A673 (cell line): ENCODE measurements around the gene ZNF844. TPM values are rescaled to one million over a fixed set of nuclear protein-coding genes. Genes with fewer than 3 reads are reported as not detected.

Source experiments
- BruUV-seq: library from RNA; stranded (reverse); fragments of 400-500 nt; replicated peaks from 2 replicates; lab custom pipeline; 2021; lab: Mats Ljungman, UMichigan
- CTCF ChIA-PET: fragments of 300-600 bp; sonication (Branson Sonifier 250); formaldehyde crosslinking; loops from one replicate; lab custom pipeline; 2022; ENCODE audit warnings: antibody characterized with exemption; lab: Charles Lee
- POLR2A ChIA-PET: fragments of 300-600 bp; sonication (Branson Sonifier 250); formaldehyde crosslinking; loops from one replicate; lab custom pipeline; 2022; ENCODE audit warnings: antibody characterized with exemption; ENCODE audit not compliant: low non-redundant PET; lab: Charles Lee
- DNase-seq: peaks from one replicate; pipeline ENCODE4 v3.0.0-alpha.2; 2015; ENCODE audit warnings: low spot score
- H3K27ac ChIP-seq: fragments of 200-600 bp; sonication (generic); 2 replicates; pipeline ENCODE4 v1.5.1; 2016; ENCODE audit warnings: mixed run types, low read depth, mild to moderate bottlenecking, mixed read lengths, antibody characterized with exemption, low read length; ENCODE audit not compliant: poor library complexity, severe bottlenecking
- H3K27me3 ChIP-seq: fragments of 200-600 bp; sonication (generic); replicated peaks from 2 replicates; pipeline ENCODE4 v1.6.1; 2017; ENCODE audit warnings: mixed run types, low read depth, mild to moderate bottlenecking, mixed read lengths, antibody characterized with exemption, low read length; ENCODE audit not compliant: insufficient read depth, poor library complexity
- H3K36me3 ChIP-seq: fragments of 200-600 bp; sonication (generic); 2 replicates; pipeline ENCODE4 v1.6.1; 2016; ENCODE audit warnings: mixed run types, mild to moderate bottlenecking, mixed read lengths, antibody characterized with exemption, low read length; ENCODE audit not compliant: insufficient read depth, poor library complexity, severe bottlenecking
- H3K4me1 ChIP-seq: fragments of 200-600 bp; sonication (generic); 2 replicates; pipeline ENCODE4 v1.6.1; 2017; ENCODE audit warnings: mixed run types, mild to moderate bottlenecking, mixed read lengths, antibody characterized with exemption, low read length; ENCODE audit not compliant: insufficient read depth, poor library complexity, severe bottlenecking
- H3K4me3 ChIP-seq: fragments of 200-600 bp; sonication (generic); 2 replicates; pipeline ENCODE4 v1.5.1; 2016; ENCODE audit warnings: low read depth, mixed run types, mild to moderate bottlenecking, mixed read lengths, low read length; ENCODE audit not compliant: poor library complexity, severe bottlenecking
- H3K9me3 ChIP-seq: fragments of 200-600 bp; sonication (generic); 2 replicates; pipeline ENCODE4 v1.6.1; 2016; ENCODE audit warnings: mixed run types, low read depth, mild to moderate bottlenecking, mixed read lengths, antibody characterized with exemption, low read length; ENCODE audit not compliant: poor library complexity, severe bottlenecking
- EZH2 ChIP-seq: fragments of 200-600 bp; sonication (generic); IDR thresholded peaks from 2 replicates; pipeline ENCODE4 v1.6.1; 2017; ENCODE audit warnings: borderline replicate concordance, low read depth, mild to moderate bottlenecking, mixed read lengths, antibody characterized with exemption, low read length; ENCODE audit not compliant: poor library complexity, severe bottlenecking
- intact Hi-C: fragments of 100-400 bp; cut with micrococcal nuclease; formaldehyde crosslinking; loops from one replicate; pipeline ENCODE4 v1.10.0; 2022; ENCODE audit not compliant: unreplicated experiment
- total RNA-seq: library from RNA; stranded (reverse); gene quantifications from 2 replicates; pipeline ENCODE4 v1.2.3, GENCODE V29; 2021
- TF ChIP-seq, protein P1 (sequence below): fragments of 300-800, 200-600 bp; sonication (generic); conservative IDR thresholded peaks from 2 replicates; pipeline ENCODE4 v1.5.1; 2017; ENCODE audit warnings: low read depth, mild to moderate bottlenecking, antibody characterized with exemption, low read length, moderate library complexity, mixed read lengths

ZNF844 gene
- total RNA-seq, 1 experiment from 2014 or later: 1.5 TPM

- peaks cover 54% of the 10 kb centered on the region for H3K9me3 ChIP-seq
- DNase-seq: no peak
- BruUV-seq: no TSS peak
- POLR2A ChIA-PET: no interaction called here
- TF ChIP-seq, protein P1, sequence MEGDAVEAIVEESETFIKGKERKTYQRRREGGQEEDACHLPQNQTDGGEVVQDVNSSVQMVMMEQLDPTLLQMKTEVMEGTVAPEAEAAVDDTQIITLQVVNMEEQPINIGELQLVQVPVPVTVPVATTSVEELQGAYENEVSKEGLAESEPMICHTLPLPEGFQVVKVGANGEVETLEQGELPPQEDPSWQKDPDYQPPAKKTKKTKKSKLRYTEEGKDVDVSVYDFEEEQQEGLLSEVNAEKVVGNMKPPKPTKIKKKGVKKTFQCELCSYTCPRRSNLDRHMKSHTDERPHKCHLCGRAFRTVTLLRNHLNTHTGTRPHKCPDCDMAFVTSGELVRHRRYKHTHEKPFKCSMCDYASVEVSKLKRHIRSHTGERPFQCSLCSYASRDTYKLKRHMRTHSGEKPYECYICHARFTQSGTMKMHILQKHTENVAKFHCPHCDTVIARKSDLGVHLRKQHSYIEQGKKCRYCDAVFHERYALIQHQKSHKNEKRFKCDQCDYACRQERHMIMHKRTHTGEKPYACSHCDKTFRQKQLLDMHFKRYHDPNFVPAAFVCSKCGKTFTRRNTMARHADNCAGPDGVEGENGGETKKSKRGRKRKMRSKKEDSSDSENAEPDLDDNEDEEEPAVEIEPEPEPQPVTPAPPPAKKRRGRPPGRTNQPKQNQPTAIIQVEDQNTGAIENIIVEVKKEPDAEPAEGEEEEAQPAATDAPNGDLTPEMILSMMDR: no peak
- TF ChIP-seq EZH2: no peak
- H3K27me3 ChIP-seq: no peaks in the 10 kb centered on the region
- H3K4me1 ChIP-seq: no peaks in the 10 kb centered on the region
- intact Hi-C loops: no loop called here
- H3K36me3 ChIP-seq: peaks cover 50% of the 10 kb centered on the region
- no peak overlapping the region for H3K4me3 ChIP-seq
- H3K27ac ChIP-seq: no peak overlapping the region
- CTCF ChIA-PET: no interaction called here
Measured at GRCh38 chr19:12112701-12113100, 48.2 kb downstream of the ZNF844 start.

- intact Hi-C loops: no loop called here
- peaks cover 50% of the 10 kb centered on the region for H3K36me3 ChIP-seq
- H3K4me3 ChIP-seq: no peak overlapping the region
- DNase-seq: no peak
- H3K4me1 ChIP-seq: no peaks in the 10 kb centered on the region
- ChIA-PET POLR2A (no interaction called here), CTCF (no interaction called here)
- no TSS peak for BruUV-seq
- peaks cover 54% of the 10 kb centered on the region for H3K9me3 ChIP-seq
- no peak overlapping the region for H3K27ac ChIP-seq
- TF ChIP-seq EZH2: no peak
- TF ChIP-seq, protein P1: no peak
- no peaks in the 10 kb centered on the region for H3K27me3 ChIP-seq
Measured at GRCh38 chr19:12113121-12113520, 48.6 kb downstream of the ZNF844 start.

DNA sequence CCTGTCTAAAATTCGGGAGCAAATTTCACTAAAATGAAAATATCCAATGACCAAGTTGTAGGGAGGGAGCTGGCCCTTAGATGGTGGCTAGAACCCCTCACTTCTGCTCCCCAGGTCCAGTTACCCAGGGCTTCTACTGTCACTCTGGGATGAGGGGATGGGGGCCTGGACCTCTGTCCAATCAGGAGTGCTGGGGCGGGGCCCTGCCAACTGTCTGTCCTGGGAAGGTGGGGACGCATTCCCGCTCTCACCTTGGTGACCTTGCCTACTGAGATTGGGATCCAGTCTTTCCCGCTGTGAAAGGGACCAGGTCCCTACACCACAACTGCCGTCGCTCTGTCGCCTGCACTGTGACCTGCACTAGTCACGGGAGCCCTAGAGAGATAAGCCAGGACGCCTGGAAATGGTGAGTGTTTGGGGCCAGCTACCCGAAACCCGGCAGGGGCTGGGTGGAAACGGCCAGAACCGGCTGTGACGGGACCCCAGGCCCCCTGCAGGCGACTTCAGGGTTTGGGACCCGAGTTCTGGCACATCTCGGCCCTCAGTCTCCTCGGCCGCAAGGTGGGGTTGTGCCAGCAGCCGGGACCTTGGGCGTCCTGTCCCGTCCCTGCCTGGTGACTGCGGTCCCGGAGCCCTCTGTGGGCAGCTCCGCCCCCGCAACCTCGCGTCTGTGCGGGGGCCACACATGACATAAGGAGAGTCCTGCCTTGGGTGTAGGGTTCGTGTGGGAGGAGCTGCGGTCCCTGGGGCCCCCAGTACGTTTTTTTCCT, 52.9 kb downstream of the ZNF844 start:
- TF ChIP-seq, protein P1: no peak
- no peak for TF ChIP-seq EZH2
- no peak for DNase-seq
- H3K27ac ChIP-seq: no peak overlapping the region
- no TSS peak for BruUV-seq
- POLR2A ChIA-PET: no interaction called here
- CTCF ChIA-PET: no interaction called here
- H3K36me3 ChIP-seq: peaks cover 19% of the 10 kb centered on the region
- peaks cover 20% of the 10 kb centered on the region for H3K9me3 ChIP-seq
- H3K4me1 ChIP-seq: no peaks in the 10 kb centered on the region
- intact Hi-C loops: no loop called here
- no peak overlapping the region for H3K4me3 ChIP-seq
- H3K27me3 ChIP-seq: no peaks in the 10 kb centered on the region
